Karpas-422 (cell line): ENCODE data around the gene OTUD3. TPM values are rescaled to one million over a fixed set of nuclear protein-coding genes. Genes with fewer than 3 reads are reported as not detected.

Experiments used
- DNase-seq: peaks from one replicate; pipeline ENCODE4 v3.0.0-alpha.2; 2015
- H2AFZ ChIP-seq: fragments of 200-600 bp; sonication (generic); 2 replicates; pipeline ENCODE4 v1.6.1; 2014; ENCODE audit warnings: antibody characterized with exemption, low read length, mixed read lengths
- H3K27ac ChIP-seq: fragments of 200-600 bp; sonication (generic); 2 replicates; pipeline ENCODE4 v1.5.1; 2014; ENCODE audit warnings: mild to moderate bottlenecking, low read length, moderate library complexity
- H3K27me3 ChIP-seq: fragments of 200-600 bp; sonication (generic); 2 replicates; pipeline ENCODE4 v1.6.1; 2014; ENCODE audit warnings: low read length, mixed read lengths
- H3K36me3 ChIP-seq: fragments of 200-600 bp; sonication (generic); 2 replicates; pipeline ENCODE4 v1.6.1; 2014; ENCODE audit warnings: low read length, mixed read lengths; ENCODE audit not compliant: insufficient read depth
- H3K4me1 ChIP-seq: fragments of 200-600 bp; sonication (generic); 2 replicates; pipeline ENCODE4 v1.6.1; 2014; ENCODE audit warnings: mild to moderate bottlenecking, low read length, mixed read lengths
- H3K4me2 ChIP-seq: fragments of 200-600 bp; sonication (generic); 2 replicates; pipeline ENCODE4 v1.6.1; 2014; ENCODE audit warnings: low read length, low read depth, mild to moderate bottlenecking; ENCODE audit not compliant: poor library complexity, severe bottlenecking
- H3K4me3 ChIP-seq: fragments of 200-600 bp; sonication (generic); 2 replicates; pipeline ENCODE4 v1.5.1; 2014; ENCODE audit warnings: mild to moderate bottlenecking, antibody characterized with exemption, low read length, mixed read lengths
- H3K79me2 ChIP-seq: fragments of 200-600 bp; sonication (generic); 2 replicates; pipeline ENCODE4 v1.6.1; 2014; ENCODE audit warnings: mild to moderate bottlenecking, low read length, mixed read lengths
- H3K9ac ChIP-seq: fragments of 200-600 bp; sonication (generic); 2 replicates; pipeline ENCODE4 v1.6.0; 2014; ENCODE audit warnings: low read length
- H3K9me2 ChIP-seq: fragments of 200-600 bp; sonication (generic), shearing (Covaris generic); replicated peaks from 2 replicates; pipeline ENCODE4 v1.6.0; 2014; ENCODE audit warnings: mild to moderate bottlenecking, low read length, moderate library complexity; ENCODE audit not compliant: insufficient read depth
- H3K9me3 ChIP-seq: fragments of 300-700, 200-600 bp; sonication (generic); 2 replicates; pipeline ENCODE4 v1.6.1; 2014; ENCODE audit warnings: low read length, mixed read lengths
- H4K20me1 ChIP-seq: fragments of 200-600 bp; sonication (generic); 2 replicates; pipeline ENCODE4 v1.6.1; 2014; ENCODE audit warnings: mild to moderate bottlenecking, antibody characterized with exemption, low read length, low read depth; ENCODE audit not compliant: insufficient read depth
- total RNA-seq: library from RNA; depleted of rRNA; stranded (reverse); fragments of >200 nt; shearing (Covaris generic); gene quantifications from 2 replicates; pipeline ENCODE4 v1.2.3, GENCODE V29; 2014; ENCODE audit warnings: low replicate concordance

The OTUD3 gene
- total RNA-seq, 1 experiment from 2014 or later = 9.1 TPM

- Histone ChIP-seq H3K36me3 (peaks cover 46% of the 10 kb centered on the region; the same call in 1 of the 2 replicates), H3K27me3 (no peaks in the 10 kb centered on the region), H3K9ac (no peak overlapping the region), H3K4me1 (no peaks in the 10 kb centered on the region), H4K20me1 (no peaks in the 10 kb centered on the region), H2AFZ (no peak overlapping the region), H3K9me3 (no peaks in the 10 kb centered on the region), H3K9me2 (no peaks in the 10 kb centered on the region), H3K4me3 (no peak overlapping the region), H3K27ac (no peak overlapping the region), H3K79me2 (0 out of 2 replicates have a peak, but pooled peaks cover 3% of the 10 kb centered on the region), H3K4me2 (no peak overlapping the region)
- no peak for DNase-seq
These were observed 27.2 kb downstream of the OTUD3 start for GRCh38 chr1:19909392-19909791.

- Histone ChIP-seq H3K9me3 (no peaks in the 10 kb centered on the region), H3K27ac (no peak overlapping the region), H3K4me1 (no peaks in the 10 kb centered on the region), H3K9ac (no peak overlapping the region), H3K4me3 (no peak overlapping the region), H3K36me3 (peaks cover 46% of the 10 kb centered on the region; the same call in 1 of the 2 replicates), H3K4me2 (no peak overlapping the region), H3K27me3 (no peaks in the 10 kb centered on the region), H3K79me2 (no peaks in the 10 kb centered on the region), H2AFZ (no peak overlapping the region), H3K9me2 (no peaks in the 10 kb centered on the region), H4K20me1 (no peaks in the 10 kb centered on the region)
- no peak for DNase-seq
These were observed 27.8 kb downstream of the OTUD3 start for GRCh38 chr1:19909971-19910370.

- Histone ChIP-seq H3K4me2 (no peak overlapping the region), H3K27ac (no peak overlapping the region), H2AFZ (no peak overlapping the region), H3K36me3 (peaks cover 46% of the 10 kb centered on the region; the same call in 1 of the 2 replicates), H3K9me2 (no peaks in the 10 kb centered on the region), H3K79me2 (no peaks in the 10 kb centered on the region), H4K20me1 (no peaks in the 10 kb centered on the region), H3K9ac (no peak overlapping the region), H3K4me1 (no peaks in the 10 kb centered on the region), H3K27me3 (no peaks in the 10 kb centered on the region), H3K9me3 (no peaks in the 10 kb centered on the region), H3K4me3 (no peak overlapping the region)
- DNase-seq = no peak
These were observed 28.5 kb downstream of the OTUD3 start for GRCh38 chr1:19910650-19911049.

GRCh38 chr1:19918057-19918456 lies 35.9 kb downstream of the OTUD3 start:
- Histone ChIP-seq H3K36me3 (no peaks in the 10 kb centered on the region), H3K79me2 (no peaks in the 10 kb centered on the region), H2AFZ (no peak overlapping the region), H3K27me3 (no peaks in the 10 kb centered on the region), H3K4me2 (no peak overlapping the region), H3K9me2 (no peaks in the 10 kb centered on the region), H4K20me1 (no peaks in the 10 kb centered on the region), H3K4me3 (no peak overlapping the region), H3K27ac (no peak overlapping the region), H3K9me3 (no peaks in the 10 kb centered on the region), H3K4me1 (no peaks in the 10 kb centered on the region), H3K9ac (no peak overlapping the region)
- DNase-seq = peak; percentile 93

GRCh38 chr1:19920132-19920710 lies 38.0 kb downstream of the OTUD3 start:
- Histone ChIP-seq H3K9ac (no peak overlapping the region), H3K36me3 (no peaks in the 10 kb centered on the region), H2AFZ (no peak overlapping the region), H3K9me2 (no peaks in the 10 kb centered on the region), H3K27me3 (no peaks in the 10 kb centered on the region), H3K4me1 (no peaks in the 10 kb centered on the region), H4K20me1 (no peaks in the 10 kb centered on the region), H3K4me2 (no peak overlapping the region), H3K79me2 (no peaks in the 10 kb centered on the region), H3K4me3 (no peak overlapping the region), H3K9me3 (no peaks in the 10 kb centered on the region), H3K27ac (no peak overlapping the region)
- no peak for DNase-seq

GRCh38 chr1:19921310-19921709 lies 39.1 kb downstream of the OTUD3 start:
- H3K27ac ChIP-seq = no peak overlapping the region
- no peaks in the 10 kb centered on the region for H4K20me1 ChIP-seq
- no peak overlapping the region for H3K4me3 ChIP-seq
- H2AFZ ChIP-seq = no peak overlapping the region
- H3K36me3 ChIP-seq = no peaks in the 10 kb centered on the region
- no peak for DNase-seq
- no peaks in the 10 kb centered on the region for H3K4me1 ChIP-seq
- no peaks in the 10 kb centered on the region for H3K79me2 ChIP-seq
- H3K9me3 ChIP-seq = no peaks in the 10 kb centered on the region
- H3K4me2 ChIP-seq = no peak overlapping the region
- no peaks in the 10 kb centered on the region for H3K9me2 ChIP-seq
- no peaks in the 10 kb centered on the region for H3K27me3 ChIP-seq
- no peak overlapping the region for H3K9ac ChIP-seq

- Histone ChIP-seq H3K4me2 (no peak overlapping the region), H3K4me3 (no peak overlapping the region), H3K27ac (no peak overlapping the region), H4K20me1 (no peaks in the 10 kb centered on the region), H2AFZ (no peak overlapping the region), H3K9me2 (no peaks in the 10 kb centered on the region), H3K4me1 (no peaks in the 10 kb centered on the region), H3K79me2 (no peaks in the 10 kb centered on the region), H3K9ac (no peak overlapping the region), H3K9me3 (no peaks in the 10 kb centered on the region), H3K36me3 (no peaks in the 10 kb centered on the region), H3K27me3 (no peaks in the 10 kb centered on the region)
- no peak for DNase-seq
These were observed 40.0 kb downstream of the OTUD3 start for GRCh38 chr1:19922015-19922688.

GRCh38 chr1:19923137-19923952 lies 41.1 kb downstream of the OTUD3 start, which contains the start of gene PLA2G2E:
PLA2G2E (minus strand) TSS chr1:19923617; CDS start chr1:19923559, 58 bp downstream.
- Histone ChIP-seq H3K9me2 (no peaks in the 10 kb centered on the region), H4K20me1 (no peaks in the 10 kb centered on the region), H3K9ac (no peak within 1 kb of the TSS), H3K36me3 (no peaks in the 10 kb centered on the region), H2AFZ (no peak within 1 kb of the TSS), H3K9me3 (no peaks in the 10 kb centered on the region), H3K27ac (no peak within 1 kb of the TSS), H3K79me2 (no peaks in the 10 kb centered on the region), H3K27me3 (no peaks in the 10 kb centered on the region), H3K4me3 (no peak within 1 kb of the TSS), H3K4me2 (no peak within 1 kb of the TSS), H3K4me1 (no peaks in the 10 kb centered on the region)
- no peak for DNase-seq
